Measurements from ENCODE around the gene AMTN.

AMTN gene

DNA sequence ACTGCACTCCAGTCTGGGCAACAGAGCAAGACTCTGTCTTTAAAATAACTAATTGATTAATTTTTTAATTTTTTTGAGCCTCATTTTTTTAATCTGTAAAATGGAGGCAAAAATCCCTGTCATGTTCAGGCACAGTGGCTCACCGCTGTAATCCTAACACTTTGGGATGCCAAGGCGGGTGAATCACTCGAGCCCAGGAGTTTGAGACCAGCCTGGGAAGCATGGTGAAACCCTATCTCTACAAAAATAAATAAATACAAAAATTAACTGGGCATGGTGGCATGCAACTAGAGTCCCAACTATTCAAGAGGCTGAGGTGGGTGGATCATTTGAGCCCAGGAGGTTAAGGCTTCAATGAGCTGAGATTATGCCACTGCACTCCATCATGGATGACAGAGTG, 15.4 kb downstream of the AMTN start:
- no peak for TF ChIP-seq FOXP2 (optimal IDR thresholded peaks at IDR 0.05; ENCODE audit: borderline replicate concordance, extremely low read depth, extremely low read length, insufficient read depth)
- TF ChIP-seq SIN3A (IDR thresholded peaks at IDR 0.05; ENCODE audit: borderline replicate concordance, insufficient read depth, low read length) = no peak
- TF ChIP-seq POLR2AphosphoS5 (IDR thresholded peaks at IDR 0.05; ENCODE audit: low read depth, low read length) = no peak

DNA sequence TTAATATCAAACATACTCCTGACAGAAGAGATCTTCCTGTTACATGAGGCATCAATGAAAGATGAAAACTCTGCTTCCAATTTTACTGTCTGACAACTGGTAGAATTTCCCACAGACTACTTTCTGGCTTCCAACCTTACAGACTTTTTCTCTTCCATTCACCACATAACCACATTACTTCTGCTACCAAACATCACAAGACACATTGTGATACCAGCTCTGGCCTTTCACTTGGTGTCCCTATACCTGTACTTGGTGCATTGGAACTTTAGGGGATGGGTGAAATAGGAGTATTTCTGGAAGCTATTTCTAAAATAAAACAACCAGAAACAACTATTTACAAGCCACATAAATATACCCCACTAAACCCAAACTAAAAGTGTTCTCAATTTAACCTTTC, 20.5 kb downstream of the AMTN start:
- TF ChIP-seq POLR2AphosphoS5 (IDR thresholded peaks at IDR 0.05; ENCODE audit: low read depth, low read length) (no peak), TAF1 (IDR thresholded peaks at IDR 0.05; ENCODE audit: borderline replicate concordance, insufficient read depth, low read length) (no peak), FOXP2 (optimal IDR thresholded peaks at IDR 0.05; ENCODE audit: borderline replicate concordance, extremely low read depth, extremely low read length, insufficient read depth) (no peak), SIN3A (IDR thresholded peaks at IDR 0.05; ENCODE audit: borderline replicate concordance, insufficient read depth, low read length) (no peak)
- TF ChIP-seq, protein P1, sequence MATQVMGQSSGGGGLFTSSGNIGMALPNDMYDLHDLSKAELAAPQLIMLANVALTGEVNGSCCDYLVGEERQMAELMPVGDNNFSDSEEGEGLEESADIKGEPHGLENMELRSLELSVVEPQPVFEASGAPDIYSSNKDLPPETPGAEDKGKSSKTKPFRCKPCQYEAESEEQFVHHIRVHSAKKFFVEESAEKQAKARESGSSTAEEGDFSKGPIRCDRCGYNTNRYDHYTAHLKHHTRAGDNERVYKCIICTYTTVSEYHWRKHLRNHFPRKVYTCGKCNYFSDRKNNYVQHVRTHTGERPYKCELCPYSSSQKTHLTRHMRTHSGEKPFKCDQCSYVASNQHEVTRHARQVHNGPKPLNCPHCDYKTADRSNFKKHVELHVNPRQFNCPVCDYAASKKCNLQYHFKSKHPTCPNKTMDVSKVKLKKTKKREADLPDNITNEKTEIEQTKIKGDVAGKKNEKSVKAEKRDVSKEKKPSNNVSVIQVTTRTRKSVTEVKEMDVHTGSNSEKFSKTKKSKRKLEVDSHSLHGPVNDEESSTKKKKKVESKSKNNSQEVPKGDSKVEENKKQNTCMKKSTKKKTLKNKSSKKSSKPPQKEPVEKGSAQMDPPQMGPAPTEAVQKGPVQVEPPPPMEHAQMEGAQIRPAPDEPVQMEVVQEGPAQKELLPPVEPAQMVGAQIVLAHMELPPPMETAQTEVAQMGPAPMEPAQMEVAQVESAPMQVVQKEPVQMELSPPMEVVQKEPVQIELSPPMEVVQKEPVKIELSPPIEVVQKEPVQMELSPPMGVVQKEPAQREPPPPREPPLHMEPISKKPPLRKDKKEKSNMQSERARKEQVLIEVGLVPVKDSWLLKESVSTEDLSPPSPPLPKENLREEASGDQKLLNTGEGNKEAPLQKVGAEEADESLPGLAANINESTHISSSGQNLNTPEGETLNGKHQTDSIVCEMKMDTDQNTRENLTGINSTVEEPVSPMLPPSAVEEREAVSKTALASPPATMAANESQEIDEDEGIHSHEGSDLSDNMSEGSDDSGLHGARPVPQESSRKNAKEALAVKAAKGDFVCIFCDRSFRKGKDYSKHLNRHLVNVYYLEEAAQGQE (IDR thresholded peaks at IDR 0.05; ENCODE audit: insufficient read depth in 1 of 2, low read depth in 2 of 2, low read length in 2 of 2) = no peak

DNA sequence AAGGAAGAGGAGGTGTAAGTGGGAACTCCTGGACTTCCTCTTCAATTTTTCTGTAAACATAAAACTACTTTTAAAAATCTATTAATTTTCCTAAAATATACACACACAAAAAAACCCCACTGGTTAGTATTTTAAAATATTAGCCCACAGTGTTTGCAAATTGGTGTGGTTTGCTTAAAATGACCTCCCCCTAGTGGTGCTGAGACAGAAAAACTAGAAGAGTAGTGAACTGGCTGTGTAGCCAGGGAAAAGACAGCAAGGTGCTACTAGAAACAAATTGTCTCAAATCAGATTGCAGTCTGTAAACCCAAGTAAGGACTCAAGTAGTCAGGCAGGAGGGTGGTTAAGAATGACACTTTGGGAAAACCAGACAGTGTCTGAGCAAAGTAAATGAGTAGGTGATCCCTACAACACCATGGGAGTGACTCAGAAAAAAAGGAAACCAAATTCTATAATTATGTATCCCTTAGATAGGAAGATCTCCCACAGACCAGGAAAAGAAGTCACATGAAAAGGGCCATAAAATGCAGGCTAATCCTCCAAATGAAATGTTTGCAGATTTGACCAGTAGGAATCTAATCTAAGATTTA, 26.0 kb downstream of the AMTN start:
- TF ChIP-seq SIN3A (IDR thresholded peaks at IDR 0.05; ENCODE audit: borderline replicate concordance, insufficient read depth, low read length) = no peak

DNA sequence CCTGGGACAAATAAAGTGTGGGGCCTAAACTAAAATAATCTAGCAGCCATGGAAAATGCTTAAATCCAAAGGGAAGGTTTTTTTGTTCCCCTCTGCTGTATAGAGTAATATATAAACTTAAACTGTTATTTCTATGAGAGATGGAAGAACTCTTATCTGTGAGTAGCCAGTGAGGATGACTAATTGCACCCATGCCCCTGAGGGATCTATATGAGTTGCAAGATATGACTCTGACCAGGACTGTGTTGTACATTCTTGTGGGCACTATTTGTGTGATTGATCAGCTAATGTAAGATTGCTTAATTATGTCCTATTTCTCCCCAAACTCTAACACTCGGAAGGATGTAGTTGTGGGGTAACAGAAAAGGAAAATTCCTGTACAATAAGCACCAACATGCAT, 38.5 kb downstream of the AMTN start:
- TF ChIP-seq, protein P1 (IDR thresholded peaks at IDR 0.05; ENCODE audit: insufficient read depth in 1 of 2, low read depth in 2 of 2, low read length in 2 of 2) = no peak
- TF ChIP-seq SIN3A (IDR thresholded peaks at IDR 0.05; ENCODE audit: borderline replicate concordance, insufficient read depth, low read length) = no peak
- no peak for TF ChIP-seq TAF1 (IDR thresholded peaks at IDR 0.05; ENCODE audit: borderline replicate concordance, insufficient read depth, low read length)
- no peak for TF ChIP-seq FOXP2 (optimal IDR thresholded peaks at IDR 0.05; ENCODE audit: borderline replicate concordance, extremely low read depth, extremely low read length, insufficient read depth)
- TF ChIP-seq POLR2AphosphoS5 (IDR thresholded peaks at IDR 0.05; ENCODE audit: low read depth, low read length) = no peak

DNA sequence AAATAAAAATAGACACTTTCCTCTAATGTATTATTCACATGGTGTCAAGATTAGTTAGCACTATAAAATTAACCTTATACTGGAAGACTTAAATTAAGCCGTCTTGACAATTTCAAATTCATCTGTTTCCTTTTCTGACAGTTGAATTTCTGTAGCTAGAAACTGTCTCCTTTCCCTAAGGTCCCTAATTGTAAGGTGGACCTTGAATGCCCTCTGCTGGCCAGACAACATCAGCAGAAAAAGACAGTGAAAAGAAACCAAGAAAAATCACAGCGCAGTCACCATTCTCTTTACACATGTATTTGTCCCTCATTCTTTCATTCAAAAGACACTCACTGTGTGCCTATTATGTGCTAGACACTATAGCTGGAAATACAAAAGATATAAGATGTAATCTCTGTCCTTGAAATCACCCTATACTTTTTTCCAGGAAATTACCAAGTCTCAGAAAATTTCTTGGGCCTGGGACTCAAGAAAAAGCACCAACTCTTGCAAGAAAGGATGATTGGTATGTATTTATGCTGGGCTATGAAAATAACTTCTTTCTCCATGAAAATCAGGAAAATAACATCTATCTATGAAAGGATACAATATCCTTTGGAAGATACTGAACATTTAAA, 41.0 kb downstream of the AMTN start:
- TF ChIP-seq SIN3A (IDR thresholded peaks at IDR 0.05; ENCODE audit: borderline replicate concordance, insufficient read depth, low read length) (no peak), FOXP2 (optimal IDR thresholded peaks at IDR 0.05; ENCODE audit: borderline replicate concordance, extremely low read depth, extremely low read length, insufficient read depth) (no peak), POLR2AphosphoS5 (IDR thresholded peaks at IDR 0.05; ENCODE audit: low read depth, low read length) (no peak), TAF1 (IDR thresholded peaks at IDR 0.05; ENCODE audit: borderline replicate concordance, insufficient read depth, low read length) (no peak)
- TF ChIP-seq, protein P1 (IDR thresholded peaks at IDR 0.05; ENCODE audit: insufficient read depth in 1 of 2, low read depth in 2 of 2, low read length in 2 of 2) = no peak

DNA sequence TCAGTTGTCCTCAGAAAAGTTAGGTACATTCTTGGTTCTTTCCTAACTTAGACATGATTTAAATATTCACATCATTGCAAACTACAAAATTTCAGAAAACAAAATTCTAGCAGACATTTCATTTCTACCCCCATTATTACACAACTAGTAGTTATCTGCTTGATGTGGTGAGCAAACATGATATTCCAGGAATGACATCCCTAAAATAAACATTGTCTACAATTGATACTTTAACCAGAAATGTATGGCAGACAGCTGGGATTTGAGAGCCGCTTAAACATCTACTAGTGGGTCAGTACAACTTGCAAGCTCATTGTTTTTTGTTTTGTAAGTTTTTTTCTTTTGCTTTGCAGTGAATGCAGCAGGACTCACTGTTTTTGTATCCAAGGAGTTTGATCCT, 41.6 kb downstream of the AMTN start:
- TF ChIP-seq TAF1 (IDR thresholded peaks at IDR 0.05; ENCODE audit: borderline replicate concordance, insufficient read depth, low read length) (no peak), SIN3A (IDR thresholded peaks at IDR 0.05; ENCODE audit: borderline replicate concordance, insufficient read depth, low read length) (no peak), POLR2AphosphoS5 (IDR thresholded peaks at IDR 0.05; ENCODE audit: low read depth, low read length) (no peak), FOXP2 (optimal IDR thresholded peaks at IDR 0.05; ENCODE audit: borderline replicate concordance, extremely low read depth, extremely low read length, insufficient read depth) (no peak)
- TF ChIP-seq, protein P1 (IDR thresholded peaks at IDR 0.05; ENCODE audit: insufficient read depth in 1 of 2, low read depth in 2 of 2, low read length in 2 of 2) = no peak

Measured in PFSK-1 (cell line).